Fibroblast of villous mesenchyme (primary cell): ENCODE results near the gene RAD18. TPM values are rescaled to one million over a fixed set of nuclear protein-coding genes. Genes with fewer than 3 reads are reported as not detected.

Source experiments
- DNase-seq: peaks from one replicate; pipeline ENCODE4 v3.0.0-alpha.2; 2010; ENCODE audit warnings: low read depth
- H3K4me3 ChIP-seq: 2 replicates; pipeline ENCODE4 v1.5.1; 2011; ENCODE audit warnings: low read depth, mild to moderate bottlenecking, low read length
- CTCF ChIP-seq: IDR thresholded peaks from 2 replicates; pipeline ENCODE4 v1.5.1; 2012; ENCODE audit warnings: low read depth, mild to moderate bottlenecking, low read length; ENCODE audit not compliant: insufficient read depth
- total RNA-seq: library from RNA; depleted of rRNA; stranded (reverse); fragments of >200 nt; gene quantifications from 2 replicates; pipeline ENCODE4 v1.2.3, GENCODE V29; 2012

RAD18 gene
- total RNA-seq, 1 donor = 18.1 TPM

GRCh38 chr3:9000041-9000440 lies 36.8 kb upstream of the RAD18 start:
- TF ChIP-seq CTCF = no peak
- H3K4me3 ChIP-seq = no peak overlapping the region
- DNase-seq = no peak

GRCh38 chr3:8997151-8997550 lies 33.9 kb upstream of the RAD18 start:
- no peak overlapping the region for H3K4me3 ChIP-seq
- TF ChIP-seq CTCF = no peak
- no peak for DNase-seq

DNA sequence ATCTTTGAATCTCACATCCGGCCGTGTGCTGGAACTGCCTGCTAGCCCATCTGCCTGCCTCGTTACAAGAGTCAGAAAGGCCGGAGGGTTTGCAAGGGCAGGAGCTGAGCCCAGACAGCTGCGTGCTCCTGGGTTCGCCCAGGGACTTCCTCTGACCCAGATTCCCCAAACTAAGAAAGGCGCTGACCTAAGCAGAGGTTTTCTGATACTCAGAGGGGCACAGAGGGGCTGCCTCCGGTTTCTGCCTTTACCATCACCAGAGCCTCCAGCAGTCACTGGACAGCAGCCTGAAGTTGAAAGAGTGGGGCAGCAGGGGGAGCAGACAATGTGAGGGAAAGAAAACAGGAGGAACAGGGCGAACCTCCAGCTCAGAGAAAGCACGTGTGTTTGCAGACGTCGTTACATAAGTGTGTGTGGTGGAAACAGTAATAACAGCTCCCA lies 33.4 kb upstream of the RAD18 start:
- H3K4me3 ChIP-seq = no peak overlapping the region
- peak; percentile 58 for TF ChIP-seq CTCF
- peak; percentile 69 for DNase-seq

- DNase-seq = no peak
- no peak for TF ChIP-seq CTCF
- H3K4me3 ChIP-seq = no peak overlapping the region
Observed at GRCh38 chr3:8996216-8996615, 32.9 kb upstream of the RAD18 start.

GRCh38 chr3:8994226-8994625 lies 31.0 kb upstream of the RAD18 start:
- DNase-seq = no peak
- H3K4me3 ChIP-seq = no peak overlapping the region
- TF ChIP-seq CTCF = no peak

- TF ChIP-seq CTCF = no peak
- no peak for DNase-seq
Observed at GRCh38 chr3:8993331-8993730, 30.1 kb upstream of the RAD18 start.

GRCh38 chr3:8992854-8993253 lies 29.6 kb upstream of the RAD18 start:
- TF ChIP-seq CTCF = no peak
- no peak for DNase-seq
- no peak overlapping the region for H3K4me3 ChIP-seq

More at GRCh38 chr3:8993331-8993730, 30.1 kb upstream of the RAD18 start:
- no peak overlapping the region for H3K4me3 ChIP-seq
